ENCODE data around the gene MOB3A.

MOB3A gene

DNA sequence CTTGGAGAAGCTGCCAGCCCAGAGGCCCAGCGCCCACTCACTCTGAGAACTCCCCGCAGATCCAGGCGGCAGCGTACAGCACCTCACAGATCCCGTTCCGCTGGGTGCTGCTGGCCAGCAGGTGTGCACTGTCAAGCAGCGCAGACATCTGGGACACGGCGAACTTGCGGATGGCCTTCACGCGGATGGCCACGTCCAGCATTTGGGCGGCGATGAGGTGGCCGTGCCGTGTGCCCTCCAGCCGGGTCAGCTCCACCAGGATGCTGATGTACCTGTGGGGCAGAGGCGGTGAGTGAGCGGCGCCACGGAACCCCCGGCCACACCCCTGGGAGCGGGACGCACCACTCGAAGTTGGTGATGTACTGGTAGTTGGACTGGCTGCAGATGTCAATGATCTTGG lies 24.7 kb upstream of the MOB3A start:
- TF ChIP-seq, protein P1, sequence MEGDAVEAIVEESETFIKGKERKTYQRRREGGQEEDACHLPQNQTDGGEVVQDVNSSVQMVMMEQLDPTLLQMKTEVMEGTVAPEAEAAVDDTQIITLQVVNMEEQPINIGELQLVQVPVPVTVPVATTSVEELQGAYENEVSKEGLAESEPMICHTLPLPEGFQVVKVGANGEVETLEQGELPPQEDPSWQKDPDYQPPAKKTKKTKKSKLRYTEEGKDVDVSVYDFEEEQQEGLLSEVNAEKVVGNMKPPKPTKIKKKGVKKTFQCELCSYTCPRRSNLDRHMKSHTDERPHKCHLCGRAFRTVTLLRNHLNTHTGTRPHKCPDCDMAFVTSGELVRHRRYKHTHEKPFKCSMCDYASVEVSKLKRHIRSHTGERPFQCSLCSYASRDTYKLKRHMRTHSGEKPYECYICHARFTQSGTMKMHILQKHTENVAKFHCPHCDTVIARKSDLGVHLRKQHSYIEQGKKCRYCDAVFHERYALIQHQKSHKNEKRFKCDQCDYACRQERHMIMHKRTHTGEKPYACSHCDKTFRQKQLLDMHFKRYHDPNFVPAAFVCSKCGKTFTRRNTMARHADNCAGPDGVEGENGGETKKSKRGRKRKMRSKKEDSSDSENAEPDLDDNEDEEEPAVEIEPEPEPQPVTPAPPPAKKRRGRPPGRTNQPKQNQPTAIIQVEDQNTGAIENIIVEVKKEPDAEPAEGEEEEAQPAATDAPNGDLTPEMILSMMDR (conservative IDR thresholded peaks at IDR 0.05; ENCODE audit: low read length): no peak
- TF ChIP-seq EZH2phosphoT487 (IDR thresholded peaks at IDR 0.05; ENCODE audit: borderline replicate concordance): no peak
- peaks cover 76% of the 10 kb centered on the region; the same call in 1 of the 2 replicates for H3K36me3 ChIP-seq (ENCODE audit: insufficient read depth, low read length)

DNA sequence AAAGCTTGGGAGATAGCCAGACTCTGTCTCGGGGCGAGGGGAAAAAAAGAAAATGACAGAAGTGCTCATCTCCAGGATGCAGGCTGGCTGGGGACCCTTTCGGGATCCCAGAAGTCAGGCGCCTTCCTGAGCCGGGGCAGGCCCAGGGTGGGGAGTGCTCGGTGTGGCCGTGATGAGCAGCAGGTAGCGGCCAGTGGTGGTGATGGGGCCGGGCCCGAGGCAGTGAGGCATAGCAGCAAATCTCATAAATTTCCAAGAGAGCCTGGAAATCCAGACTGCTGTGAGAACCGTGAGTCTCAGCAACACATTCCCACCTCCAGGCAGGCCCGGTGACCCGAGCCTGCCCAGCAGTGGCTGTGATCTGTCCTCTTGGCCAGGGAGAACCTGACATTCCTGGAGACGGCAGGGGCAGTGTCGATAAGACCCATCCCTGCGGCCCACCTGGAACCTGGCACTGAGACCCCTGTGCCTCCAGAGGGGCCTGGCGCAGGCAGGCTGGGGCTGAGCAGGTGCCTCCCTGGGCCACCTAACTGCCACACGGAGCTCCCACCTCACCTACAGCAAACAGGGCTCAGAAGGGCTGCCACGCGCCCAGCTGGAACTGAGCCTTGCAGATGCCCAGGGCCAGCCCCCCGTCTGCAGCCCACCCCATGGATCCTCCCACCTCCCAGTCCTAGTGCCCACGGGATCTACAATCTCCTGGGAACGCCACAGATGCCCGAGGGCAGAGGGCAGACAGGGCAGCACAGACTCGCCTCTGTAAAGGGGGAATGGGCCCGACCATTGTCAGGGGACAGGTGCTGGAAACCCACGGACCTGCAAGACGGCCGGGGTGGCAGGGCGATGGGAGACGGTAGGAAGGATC lies 24.0 kb upstream of the MOB3A start:
- no peaks in the 10 kb centered on the region for H3K9me2 ChIP-seq (replicated peaks; ENCODE audit: low read depth, low read length)
- H3K36me3 ChIP-seq (ENCODE audit: insufficient read depth, low read length): peaks cover 83% of the 10 kb centered on the region; the same call in 1 of the 2 replicates
- no peaks in the 10 kb centered on the region for H3K27me3 ChIP-seq (ENCODE audit: insufficient read depth, low read length, poor library complexity, severe bottlenecking)
- no peak overlapping the region for H3K9ac ChIP-seq (ENCODE audit: low read depth, low read length, poor library complexity, severe bottlenecking)
- H3F3A ChIP-seq (ENCODE audit: low read depth): no peaks in the 10 kb centered on the region
- no peak overlapping the region for H3K4me2 ChIP-seq (ENCODE audit: low read depth, low read length, poor library complexity, severe bottlenecking)
- no peak for TF ChIP-seq EZH2phosphoT487 (IDR thresholded peaks at IDR 0.05; ENCODE audit: borderline replicate concordance)
- TF ChIP-seq, protein P1 (conservative IDR thresholded peaks at IDR 0.05; ENCODE audit: low read length): no peak
- peaks cover 3% of the 10 kb centered on the region for H4K20me1 ChIP-seq (ENCODE audit: insufficient read depth, low read length, poor library complexity, severe bottlenecking)
- no peaks in the 10 kb centered on the region for H3K4me1 ChIP-seq (ENCODE audit: insufficient read depth, low read length, poor library complexity, severe bottlenecking)
- H3K4me3 ChIP-seq (ENCODE audit: low read length, poor library complexity, severe bottlenecking): no peak overlapping the region
- no peaks in the 10 kb centered on the region for H3K9me3 ChIP-seq (ENCODE audit: insufficient read depth, low read depth, low read length)
- no peaks in the 10 kb centered on the region for H3K79me2 ChIP-seq (ENCODE audit: insufficient read depth, low read length)
- no peak overlapping the region for H2AFZ ChIP-seq (ENCODE audit: low read length)

More for the DNA sequence above, 24.7 kb upstream of the MOB3A start:
- Histone ChIP-seq H3K9me3 (ENCODE audit: insufficient read depth, low read depth, low read length) (no peaks in the 10 kb centered on the region), H3K4me1 (ENCODE audit: insufficient read depth, low read length, poor library complexity, severe bottlenecking) (no peaks in the 10 kb centered on the region), H3F3A (ENCODE audit: low read depth) (no peaks in the 10 kb centered on the region), H3K27me3 (ENCODE audit: insufficient read depth, low read length, poor library complexity, severe bottlenecking) (no peaks in the 10 kb centered on the region), H3K9ac (ENCODE audit: low read depth, low read length, poor library complexity, severe bottlenecking) (no peak overlapping the region), H3K79me2 (ENCODE audit: insufficient read depth, low read length) (no peaks in the 10 kb centered on the region), H3K4me2 (ENCODE audit: low read depth, low read length, poor library complexity, severe bottlenecking) (no peak overlapping the region), H4K20me1 (ENCODE audit: insufficient read depth, low read length, poor library complexity, severe bottlenecking) (peaks cover 3% of the 10 kb centered on the region), H3K9me2 (replicated peaks; ENCODE audit: low read depth, low read length) (no peaks in the 10 kb centered on the region), H3K4me3 (ENCODE audit: low read length, poor library complexity, severe bottlenecking) (no peak overlapping the region), H2AFZ (ENCODE audit: low read length) (no peak overlapping the region)

DNA sequence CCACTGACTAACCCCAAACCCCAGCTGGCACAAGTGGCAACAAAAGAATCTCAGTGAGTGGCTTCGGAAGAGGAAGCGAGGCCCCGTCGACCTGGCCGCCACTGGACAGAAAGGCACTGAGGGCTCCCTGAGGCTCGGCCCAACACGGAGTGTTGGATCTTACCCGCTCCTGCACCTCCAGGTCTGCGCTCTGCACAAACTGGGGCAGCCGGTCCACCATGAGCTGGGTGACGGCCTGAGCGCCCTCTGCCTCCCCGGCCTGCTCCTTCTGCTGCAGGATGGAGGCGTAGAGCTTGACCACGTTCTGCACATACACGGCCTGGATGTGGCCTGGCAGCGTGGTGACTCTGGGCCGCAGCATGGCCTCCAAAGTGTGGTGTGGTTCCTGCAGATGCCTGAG lies 22.3 kb upstream of the MOB3A start:
- Histone ChIP-seq H3K36me3 (ENCODE audit: insufficient read depth, low read length) (peaks cover 92% of the 10 kb centered on the region; the same call in 1 of the 2 replicates), H3K9me2 (replicated peaks; ENCODE audit: low read depth, low read length) (no peaks in the 10 kb centered on the region), H3K4me1 (ENCODE audit: insufficient read depth, low read length, poor library complexity, severe bottlenecking) (no peaks in the 10 kb centered on the region), H3K9me3 (ENCODE audit: insufficient read depth, low read depth, low read length) (no peaks in the 10 kb centered on the region), H3K9ac (ENCODE audit: low read depth, low read length, poor library complexity, severe bottlenecking) (no peak overlapping the region), H3K4me3 (ENCODE audit: low read length, poor library complexity, severe bottlenecking) (no peak overlapping the region), H3K79me2 (ENCODE audit: insufficient read depth, low read length) (no peaks in the 10 kb centered on the region), H4K20me1 (ENCODE audit: insufficient read depth, low read length, poor library complexity, severe bottlenecking) (peaks cover 3% of the 10 kb centered on the region), H3F3A (ENCODE audit: low read depth) (no peaks in the 10 kb centered on the region), H3K4me2 (ENCODE audit: low read depth, low read length, poor library complexity, severe bottlenecking) (no peak overlapping the region), H3K27me3 (ENCODE audit: insufficient read depth, low read length, poor library complexity, severe bottlenecking) (no peaks in the 10 kb centered on the region), H2AFZ (ENCODE audit: low read length) (no peak overlapping the region)
- TF ChIP-seq, protein P1 (conservative IDR thresholded peaks at IDR 0.05; ENCODE audit: low read length): no peak
- TF ChIP-seq EZH2phosphoT487 (IDR thresholded peaks at IDR 0.05; ENCODE audit: borderline replicate concordance): no peak

All from Loucy (cell line).